ENCODE results near the gene PLSCR4. TPM values are rescaled to one million over a fixed set of nuclear protein-coding genes. Genes with fewer than 3 reads are reported as not detected.

Gene PLSCR4
- polyA plus RNA-seq, 1 of the 3 experiments (the other 2 are of a cell fraction): 0.05 TPM

- Histone ChIP-seq H3K9ac (no peak overlapping the region), H3K27ac (ENCODE audit: low read depth in 2 of 2, low read length in 1 of 2) (no peak overlapping the region), H3K4me3 (ENCODE audit: low read depth in 2 of 2, low read length in 1 of 2) (no peak overlapping the region), H3F3A (replicated peaks; ENCODE audit: insufficient read depth) (no peaks in the 10 kb centered on the region), H3K4me2 (no peak overlapping the region), H3K79me2 (ENCODE audit: insufficient read depth) (no peaks in the 10 kb centered on the region), H4K20me1 (ENCODE audit: insufficient read depth) (no peaks in the 10 kb centered on the region), H3K9me3 (no peaks in the 10 kb centered on the region), H2AFZ (ENCODE audit: low read depth) (no peak overlapping the region), H3K27me3 (ENCODE audit: insufficient read depth) (no peaks in the 10 kb centered on the region), H3K9me2 (no peaks in the 10 kb centered on the region), H3K36me3 (replicated peaks in 1 of 2; ENCODE audit: control insufficient read depth in 1 of 2, insufficient read depth in 2 of 2, low read length in 1 of 2) (no peaks in the 10 kb centered on the region), H3K4me1 (ENCODE audit: control insufficient read depth in 1 of 2, insufficient read depth in 2 of 2, low read depth in 1 of 2, low read length in 1 of 2) (no peaks in the 10 kb centered on the region)
- 25% methylated on average over 1 of the region's 1 CpG for WGBS (ENCODE audit: low lambda C conversion rate)
- no peak for TF ChIP-seq USF1 (IDR thresholded peaks at IDR 0.05; ENCODE audit: borderline replicate concordance, low read depth)
- no peak for TF ChIP-seq MEF2A (IDR thresholded peaks at IDR 0.05; ENCODE audit: borderline replicate concordance, low read depth)
- TF ChIP-seq MXI1 (IDR thresholded peaks at IDR 0.05; ENCODE audit: low read depth, low read length): no peak
- no peak for TF ChIP-seq NRF1 (IDR thresholded peaks at IDR 0.05; ENCODE audit: low read depth, low read length)
- TF ChIP-seq EP300 (IDR thresholded peaks at IDR 0.05; ENCODE audit: borderline replicate concordance in 1 of 2, low read depth in 1 of 2, low read length in 1 of 2): no peak
- TF ChIP-seq RCOR1 (IDR thresholded peaks at IDR 0.05; ENCODE audit: low read length): no peak
- TF ChIP-seq ELF1 (IDR thresholded peaks at IDR 0.05): no peak
- no peak for TF ChIP-seq CTCF (IDR thresholded peaks at IDR 0.05)
- no peak for TF ChIP-seq POLR2AphosphoS5 (IDR thresholded peaks at IDR 0.05; ENCODE audit: low read depth, low read length)
- TF ChIP-seq PBX3 (IDR thresholded peaks at IDR 0.05): no peak
- DNase-seq: no peak
- ChIA-PET CTCF (no interaction called here), POLR2A (no interaction called here)
Observed at GRCh38 chr3:146227486-146227885, 23.4 kb downstream of the PLSCR4 start.

- no peaks in the 10 kb centered on the region for H3F3A ChIP-seq (replicated peaks; ENCODE audit: insufficient read depth)
- CTCF ChIA-PET: interaction anchor here (1.0 kb wide), 1 partner anchor 100 kb away, joined by 3 read pairs; no protein-coding TSS in a partner anchor
- H3K27me3 ChIP-seq (ENCODE audit: insufficient read depth): no peaks in the 10 kb centered on the region
- DNase-seq: no peak
- POLR2A ChIA-PET: no interaction called here
- H4K20me1 ChIP-seq (ENCODE audit: insufficient read depth): no peaks in the 10 kb centered on the region
- no peak overlapping the region for H3K27ac ChIP-seq (ENCODE audit: low read depth in 2 of 2, low read length in 1 of 2)
- WGBS (ENCODE audit: low lambda C conversion rate): 21% methylated on average over 2 of the region's 2 CpGs
- no peak overlapping the region for H3K4me3 ChIP-seq (ENCODE audit: low read depth in 2 of 2, low read length in 1 of 2)
- no peaks in the 10 kb centered on the region for H3K4me1 ChIP-seq (ENCODE audit: control insufficient read depth in 1 of 2, insufficient read depth in 2 of 2, low read depth in 1 of 2, low read length in 1 of 2)
- H2AFZ ChIP-seq (ENCODE audit: low read depth): no peak overlapping the region
- H3K36me3 ChIP-seq (replicated peaks in 1 of 2; ENCODE audit: control insufficient read depth in 1 of 2, insufficient read depth in 2 of 2, low read length in 1 of 2): no peaks in the 10 kb centered on the region
- no peaks in the 10 kb centered on the region for H3K9me2 ChIP-seq
- no peaks in the 10 kb centered on the region for H3K9me3 ChIP-seq
- no peak overlapping the region for H3K4me2 ChIP-seq
- no peak overlapping the region for H3K9ac ChIP-seq
- H3K79me2 ChIP-seq (ENCODE audit: insufficient read depth): no peaks in the 10 kb centered on the region
- TF ChIP-seq REST (IDR thresholded peaks at IDR 0.05; ENCODE audit: low read depth, low read length) (no peak), CTCF (IDR thresholded peaks at IDR 0.05) (no peak), ZBTB33 (IDR thresholded peaks at IDR 0.05; ENCODE audit: borderline replicate concordance, low read depth) (no peak), MXI1 (IDR thresholded peaks at IDR 0.05; ENCODE audit: low read depth, low read length) (no peak), PBX3 (IDR thresholded peaks at IDR 0.05) (no peak)
Observed at GRCh38 chr3:146226881-146227280, 24.0 kb downstream of the PLSCR4 start.
